IMR-90 (cell line): Measurements from ENCODE around the gene FXN. TPM values are rescaled to one million over a fixed set of nuclear protein-coding genes. Genes with fewer than 3 reads are reported as not detected.

Experiments
- ATAC-seq: fragments of 200-7000 bp; cut with Tn5 transposase; 2 replicates; pipeline ENCODE4 v1.9.1; 2020; ENCODE audit warnings: low read depth, mild to moderate bottlenecking, moderate library complexity
- BruUV-seq: library from RNA; stranded (reverse); fragments of 400-500 nt; replicated peaks from 2 replicates; lab custom pipeline; 2021; lab: Mats Ljungman, UMichigan
- CTCF ChIA-PET: fragments of 300-600 bp; formaldehyde crosslinking; extraction: SDS; loops from one replicate; lab custom pipeline; 2021; ENCODE audit warnings: antibody characterized with exemption; lab: Yijun Ruan, JAX
- POLR2A ChIA-PET: fragments of 300-600 bp; sonication (Branson Sonifier 250); formaldehyde crosslinking; loops from one replicate; lab custom pipeline; 2022; ENCODE audit warnings: antibody characterized with exemption; ENCODE audit not compliant: unreplicated experiment; lab: Charles Lee
- DNase-seq: peaks from one replicate; pipeline ENCODE4 v3.0.0; 2013
- H2AFZ ChIP-seq: replicated peaks from 2 replicates; pipeline ENCODE3; 2013; ENCODE audit warnings: low read length, mild to moderate bottlenecking; ENCODE audit not compliant: poor library complexity
- H2AK5ac ChIP-seq: 2 replicates; pipeline ENCODE4 v1.6.1; 2013; ENCODE audit warnings: low read depth, low read length, inconsistent platforms
- H2AK9ac ChIP-seq: replicated peaks from 2 replicates; pipeline ENCODE3; 2013; ENCODE audit warnings: mild to moderate bottlenecking, low read depth, low read length, moderate library complexity; ENCODE audit not compliant: poor library complexity
- H2BK120ac ChIP-seq: 2 replicates; pipeline ENCODE4 v1.6.1; 2013; ENCODE audit warnings: low read depth, low read length, inconsistent platforms
- H2BK15ac ChIP-seq: 3 replicates; pipeline ENCODE4 v1.6.1; 2013; ENCODE audit warnings: low read depth, low read length, inconsistent platforms
- H2BK20ac ChIP-seq: 2 replicates; pipeline ENCODE4 v1.6.1; 2013; ENCODE audit warnings: low read depth, mild to moderate bottlenecking, inconsistent platforms, low read length, moderate library complexity
- H2BK5ac ChIP-seq: 2 replicates; pipeline ENCODE4 v1.6.1; 2013; ENCODE audit warnings: mild to moderate bottlenecking, low read depth, low read length, inconsistent platforms; ENCODE audit not compliant: poor library complexity, severe bottlenecking
- H3K14ac ChIP-seq: replicated peaks from 2 replicates; pipeline ENCODE4 v1.6.1; 2013; ENCODE audit warnings: low read depth, low read length, inconsistent platforms
- H3K18ac ChIP-seq: 2 replicates; pipeline ENCODE4 v1.6.1; 2013; ENCODE audit warnings: low read depth, low read length, control low read depth
- H3K23ac ChIP-seq: 2 replicates; pipeline ENCODE4 v1.6.1; 2013; ENCODE audit warnings: low read depth, low read length, inconsistent platforms
- H3K27ac ChIP-seq: 2 replicates; pipeline ENCODE4 v1.5.1; 2013; ENCODE audit warnings: mild to moderate bottlenecking, control low read depth, low read length; ENCODE audit not compliant: insufficient read depth
- H3K27me3 ChIP-seq: 2 replicates; pipeline ENCODE4 v1.6.1; 2013; ENCODE audit warnings: low read length; ENCODE audit not compliant: control insufficient read depth, insufficient read depth
- H3K36me3 ChIP-seq: 2 replicates; pipeline ENCODE4 v1.6.1; 2013; ENCODE audit warnings: low read length, mixed read lengths; ENCODE audit not compliant: control insufficient read depth, insufficient read depth
- H3K4ac ChIP-seq: 2 replicates; pipeline ENCODE4 v1.6.1; 2013; ENCODE audit warnings: low read depth, low read length, inconsistent platforms
- H3K4me1 ChIP-seq: 2 replicates; pipeline ENCODE4 v1.6.1; 2013; ENCODE audit warnings: low read length, mixed read lengths; ENCODE audit not compliant: control insufficient read depth, insufficient read depth
- H3K4me2 ChIP-seq: 2 replicates; pipeline ENCODE4 v1.6.1; 2013; ENCODE audit warnings: low read depth, mild to moderate bottlenecking, control low read depth, low read length, moderate library complexity
- H3K4me3 ChIP-seq: 2 replicates; pipeline ENCODE4 v1.5.1; 2013; ENCODE audit warnings: low read depth, mild to moderate bottlenecking, control low read depth, low read length, moderate library complexity; ENCODE audit not compliant: insufficient read depth
- H3K56ac ChIP-seq: 2 replicates; pipeline ENCODE4 v1.6.1; 2013; ENCODE audit warnings: low read length, inconsistent platforms; ENCODE audit not compliant: insufficient read depth; ENCODE audit errors: extremely low read depth
- H3K79me1 ChIP-seq, 2 experiments: 2 replicates each; pipeline ENCODE4 v1.6.1; 2013; ENCODE audit warnings: low read length in 2 of 2, inconsistent platforms in 1 of 2, low read depth in 1 of 2
- H3K9ac ChIP-seq: 2 replicates; pipeline ENCODE4 v1.6.1; 2013; ENCODE audit warnings: low read depth, low read length, control low read depth
- H3K9me1 ChIP-seq: 2 replicates; pipeline ENCODE4 v1.6.1; 2013; ENCODE audit warnings: low read length, inconsistent platforms; ENCODE audit not compliant: insufficient read depth
- H3K9me3 ChIP-seq: 2 replicates; pipeline ENCODE4 v1.6.1; 2013; ENCODE audit warnings: low read length; ENCODE audit not compliant: control insufficient read depth, insufficient read depth
- H4K20me1 ChIP-seq: 2 replicates; pipeline ENCODE4 v1.6.1; 2013; ENCODE audit warnings: low read length, inconsistent platforms; ENCODE audit not compliant: insufficient read depth
- H4K5ac ChIP-seq: 2 replicates; pipeline ENCODE4 v1.6.1; 2013; ENCODE audit warnings: mild to moderate bottlenecking, low read depth, low read length, control low read depth
- H4K8ac ChIP-seq, 2 experiments: 2 replicates each; pipeline ENCODE4 v1.6.1; 2013; ENCODE audit warnings: low read depth in 2 of 2, low read length in 2 of 2, control low read depth in 1 of 2, inconsistent platforms in 1 of 2
- H4K91ac ChIP-seq: 2 replicates; pipeline ENCODE4 v1.6.1; 2013; ENCODE audit warnings: low read depth, low read length, inconsistent platforms; ENCODE audit not compliant: insufficient read depth
- BHLHE40 ChIP-seq: fragments of 150-350 bp; IDR thresholded peaks from 2 replicates; pipeline ENCODE4 v1.6.1; 2016; ENCODE audit warnings: mild to moderate bottlenecking, low read depth, low read length
- CEBPB ChIP-seq: IDR thresholded peaks from 2 replicates; pipeline ENCODE4 v1.6.1; 2012; ENCODE audit warnings: low read depth, low read length, improper control_type of control experiment
- CHD1 ChIP-seq: IDR thresholded peaks from 2 replicates; pipeline ENCODE4 v1.6.1; 2012; ENCODE audit warnings: low read depth, low read length, improper control_type of control experiment
- CTCF ChIP-seq: conservative IDR thresholded peaks from 2 replicates; pipeline ENCODE4 v1.5.1; 2012; ENCODE audit warnings: mild to moderate bottlenecking, low read depth, low read length, improper control_type of control experiment
- ELK1 ChIP-seq: fragments of 150-350 bp; IDR thresholded peaks from 2 replicates; pipeline ENCODE4 v1.6.1; 2016; ENCODE audit warnings: low read depth, mild to moderate bottlenecking, low read length, moderate library complexity, borderline replicate concordance
- FOS ChIP-seq: fragments of 150-350 bp; IDR thresholded peaks from 2 replicates; pipeline ENCODE4 v1.6.1; 2016; ENCODE audit warnings: low read depth, low read length
- MAFK ChIP-seq: IDR thresholded peaks from 2 replicates; pipeline ENCODE4 v1.6.1; 2012; ENCODE audit warnings: low read depth, low read length, improper control_type of control experiment
- MAZ ChIP-seq: IDR thresholded peaks from 2 replicates; pipeline ENCODE4 v1.6.1; 2012; ENCODE audit warnings: low read depth, mild to moderate bottlenecking, low read length, improper control_type of control experiment, moderate library complexity, borderline replicate concordance
- MXI1 ChIP-seq: IDR thresholded peaks from 2 replicates; pipeline ENCODE4 v1.6.1; 2012; ENCODE audit warnings: low read depth, mild to moderate bottlenecking, low read length, moderate library complexity, borderline replicate concordance
- NFE2L2 ChIP-seq: fragments of 150-350 bp; IDR thresholded peaks from 2 replicates; pipeline ENCODE4 v1.6.1; 2016; ENCODE audit warnings: low read depth, mild to moderate bottlenecking, low read length
- POLR2A ChIP-seq: IDR thresholded peaks from 2 replicates; pipeline ENCODE4 v1.6.1; 2012; ENCODE audit warnings: mild to moderate bottlenecking, low read depth, low read length
- RAD21 ChIP-seq: IDR thresholded peaks from 2 replicates; pipeline ENCODE4 v1.6.1; 2012; ENCODE audit warnings: low read length, improper control_type of control experiment
- RCOR1 ChIP-seq: IDR thresholded peaks from 2 replicates; pipeline ENCODE4 v1.6.1; 2012; ENCODE audit warnings: mild to moderate bottlenecking, low read length, improper control_type of control experiment; ENCODE audit not compliant: insufficient replicate concordance
- RFX5 ChIP-seq: IDR thresholded peaks from 2 replicates; pipeline ENCODE4 v1.8.0; 2012; ENCODE audit warnings: low read depth, mild to moderate bottlenecking, low read length, moderate library complexity
- SMC3 ChIP-seq: fragments of 150-350 bp; IDR thresholded peaks from 2 replicates; pipeline ENCODE4 v1.6.1; 2016; ENCODE audit warnings: low read depth, mild to moderate bottlenecking, antibody characterized with exemption, low read length, moderate library complexity
- USF2 ChIP-seq: fragments of 150-350 bp; IDR thresholded peaks from 2 replicates; pipeline ENCODE4 v1.6.1; 2017; ENCODE audit warnings: mild to moderate bottlenecking, antibody characterized with exemption, low read length, low read depth
- WGBS, 2 experiments: methylation state at CpG; one replicate each; pipeline versions ENCODE4 v1.1.5 to v1.1.7; 2013; ENCODE audit warnings: missing lambda C conversion rate in 2 of 2; ENCODE audit not compliant: insufficient read length in 1 of 2; ENCODE audit errors: extremely low coverage in 2 of 2; 5-methylcytosine and 5-hydroxymethylcytosine counted together
- dilution Hi-C: fragments of 300-500 bp; cut with HindIII; formaldehyde crosslinking; loops from one replicate; pipeline ENCODE4 v1.14.3; 2018; ENCODE audit warnings: low sequenced_read_pairs; ENCODE audit not compliant: unreplicated experiment
- in situ Hi-C: fragments of 300-500 bp; cut with MboI; formaldehyde crosslinking; loops from 3 replicates; pipeline ENCODE4 v1.14.3; 2019; ENCODE audit warnings: low sequenced_read_pairs, inconsistent platforms, mixed read lengths
- intact Hi-C: fragments of 100-400 bp; cut with micrococcal nuclease; formaldehyde crosslinking; loops from 2 replicates; pipeline ENCODE4 v1.10.0; 2022
- polyA plus RNA-seq, 3 experiments: library from polyadenylated mRNA; depleted of rRNA; stranded (reverse); fragments of >200 nt; gene quantifications; 2 replicates each; pipeline ENCODE4 v1.2.3, GENCODE V29; 2012; ENCODE audit warnings: low replicate concordance in 1 of 3
- total RNA-seq: library from RNA; depleted of rRNA; stranded (reverse); fragments of >200 nt; gene quantifications from 2 replicates; pipeline ENCODE4 v1.2.3, GENCODE V29; 2012

FXN gene
- total and polyA plus RNA-seq, 2 of the 4 experiments (the other 2 are of a cell fraction), result 3.9 to 18.1 TPM

GRCh38 chr9:69090946-69091345 is 55.4 kb downstream of the FXN start:
- Histone ChIP-seq H3K56ac (no peak overlapping the region), H4K5ac (no peak overlapping the region), H3K27ac (no peak overlapping the region), H3K14ac (no peak overlapping the region), H3K4ac (no peak overlapping the region), H2AK5ac (no peak overlapping the region), H4K8ac (no peak overlapping the region), H3K9me3 (no peaks in the 10 kb centered on the region), H3K9ac (no peak overlapping the region), H3K79me1 (no peaks in the 10 kb centered on the region), H3K4me2 (no peak overlapping the region), H2BK5ac (no peak overlapping the region), H3K27me3 (no peaks in the 10 kb centered on the region), H3K9me1 (no peaks in the 10 kb centered on the region), H3K23ac (no peak overlapping the region), H2BK120ac (no peak overlapping the region), H4K20me1 (no peaks in the 10 kb centered on the region), H2AFZ (no peak overlapping the region), H2AK9ac (no peak overlapping the region), H3K4me3 (no peak overlapping the region), H2BK20ac (no peak overlapping the region), H3K18ac (no peak overlapping the region), H3K36me3 (no peaks in the 10 kb centered on the region), H4K91ac (no peak overlapping the region), H3K4me1 (peaks cover 2% of the 10 kb centered on the region; the same call in 1 of the 2 replicates), H2BK15ac (no peak overlapping the region)
- in situ Hi-C loops (no loop called here), dilution Hi-C loops (no loop called here), intact Hi-C loops (no loop called here)
- ATAC-seq (no peak), DNase-seq (no peak)
- ChIA-PET CTCF (no interaction called here), POLR2A (no interaction called here)
- TF ChIP-seq MXI1 (no peak), RFX5 (no peak), MAFK (no peak), CEBPB (no peak), RAD21 (no peak), POLR2A (no peak), NFE2L2 (no peak), USF2 (no peak), RCOR1 (no peak), FOS (no peak), ELK1 (no peak), MAZ (no peak), CTCF (no peak), BHLHE40 (no peak), SMC3 (no peak), CHD1 (no peak)
- no TSS peak for BruUV-seq
- WGBS, 2 experiments, result 100% methylated on average over 3 of the region's 3 CpGs; no CpG with 5 or more reads in 1 of the 2 experiments
